CD4-positive, alpha-beta T cell (primary cell): ENCODE measurements around the gene CYP19A1. TPM values are rescaled to one million over a fixed set of nuclear protein-coding genes. Genes with fewer than 3 reads are reported as not detected.

Experiments
- ATAC-seq: fragments of 200-7000 bp; cut with Tn5 transposase; one replicate; pipeline ENCODE4 v1.10.0; 2022; ENCODE audit warnings: mild to moderate bottlenecking; ENCODE audit not compliant: poor library complexity
- CTCF ChIA-PET: fragments of 350-600 bp; sonication (Branson Sonifier 250); formaldehyde crosslinking; loops from one replicate; lab custom pipeline; 2021; ENCODE audit warnings: antibody characterized with exemption, inconsistent platforms; lab: Charles Lee
- POLR2A ChIA-PET: fragments of 350-600 bp; sonication (Branson Sonifier 250); formaldehyde crosslinking; loops from one replicate; lab custom pipeline; 2021; ENCODE audit warnings: antibody characterized with exemption, inconsistent platforms; lab: Charles Lee
- DNase-seq, 14 experiments: peaks; one replicate each; pipeline ENCODE4 v3.0.0-alpha.2; 2013 to 2020; ENCODE audit warnings: mixed read lengths in 2 of 14
- H3K27ac ChIP-seq, 2 donors: one replicate each; pipeline versions ENCODE4 v1.5.1 to v1.7.0; 2013; ENCODE audit warnings: low read length in 2 of 2, low read depth in 1 of 2, mild to moderate bottlenecking in 1 of 2
- H3K27me3 ChIP-seq, 2 experiments: 1 replicate in 1 of 2; 2 replicates in 1 of 2; pipeline versions ENCODE4 v1.6.1 to v1.7.0; 2013; ENCODE audit warnings: low read length in 2 of 2, control low read depth in 1 of 2, mild to moderate bottlenecking in 1 of 2, moderate library complexity in 1 of 2; ENCODE audit not compliant: insufficient read depth in 2 of 2, control insufficient read depth in 1 of 2
- H3K36me3 ChIP-seq: one replicate; pipeline ENCODE4 v1.6.1; 2013; ENCODE audit warnings: low read length, control low read depth; ENCODE audit not compliant: insufficient read depth
- H3K4me1 ChIP-seq: one replicate; pipeline ENCODE4 v1.6.1; 2013; ENCODE audit warnings: low read length, control low read depth; ENCODE audit not compliant: insufficient read depth
- H3K4me3 ChIP-seq: one replicate; pipeline ENCODE4 v1.5.1; 2013; ENCODE audit warnings: mild to moderate bottlenecking, low read length, moderate library complexity
- H3K9me3 ChIP-seq, 2 experiments: 1 replicate in 1 of 2; 2 replicates in 1 of 2; pipeline versions ENCODE4 v1.6.1 to v1.7.0; 2013; ENCODE audit warnings: low read length in 2 of 2, mild to moderate bottlenecking in 2 of 2, control low read depth in 1 of 2, moderate library complexity in 1 of 2; ENCODE audit not compliant: control insufficient read depth in 1 of 2, insufficient read depth in 1 of 2
- H3K27ac Mint-ChIP-seq: one replicate; pipeline ENCODE4 v1.8.0; 2020; ENCODE audit warnings: mixed read lengths
- H3K27me3 Mint-ChIP-seq: one replicate; pipeline ENCODE4 v1.8.0; 2021; ENCODE audit warnings: mixed read lengths
- H3K36me3 Mint-ChIP-seq: one replicate; pipeline ENCODE4 v1.8.0; 2021; ENCODE audit warnings: low read depth, mixed read lengths
- H3K4me1 Mint-ChIP-seq: one replicate; pipeline ENCODE4 v1.8.0; 2021; ENCODE audit warnings: low read depth, mixed read lengths
- H3K4me3 Mint-ChIP-seq: one replicate; pipeline ENCODE4 v1.8.0; 2020; ENCODE audit warnings: mild to moderate bottlenecking, mixed read lengths
- H3K9me3 Mint-ChIP-seq: one replicate; pipeline ENCODE4 v1.8.0; 2020; ENCODE audit warnings: mixed read lengths
- CTCF ChIP-seq: fragments of 200-600 bp; IDR thresholded peaks from one replicate; pipeline ENCODE4 v1.8.0; 2022; ENCODE audit warnings: antibody characterized with exemption, mild to moderate bottlenecking
- intact Hi-C, 2 experiments: fragments of 100-400 bp; cut with DNase I in 1 of 2; cut with micrococcal nuclease in 1 of 2; formaldehyde crosslinking; loops; one replicate each; pipeline versions ENCODE4 v1.15.1 to v1.9.0; 2023 to 2025; cut with DNase I, micrococcal nuclease
- total RNA-seq, 174 experiments: library from RNA in 2 of 174; stranded (reverse) in 2 of 174; gene quantifications; one replicate each; pipeline ENCODE4 v1.2.3 and lab custom pipeline; 2021 to 2026

Gene CYP19A1
- total RNA-seq, 2 experiments from 2014 or later: not detected

GRCh38 chr15:51277101-51277500, 61.3 kb downstream of the CYP19A1 start:
- ChIA-PET CTCF (no interaction called here), POLR2A (no interaction called here)
- no peaks in the 10 kb centered on the region for H3K36me3 Mint-ChIP-seq
- no peak overlapping the region for H3K4me3 Mint-ChIP-seq
- intact Hi-C loops: no loop called here
- H3K4me1 Mint-ChIP-seq: no peaks in the 10 kb centered on the region
- H3K27ac ChIP-seq: no peak overlapping the region
- ATAC-seq: no peak
- no peaks in the 10 kb centered on the region for H3K9me3 ChIP-seq
- peaks cover 36% of the 10 kb centered on the region for H3K27me3 Mint-ChIP-seq
- TF ChIP-seq CTCF: no peak
- no peak overlapping the region for H3K4me3 ChIP-seq
- no peak for DNase-seq
- peaks cover under 1 to 7% of the 10 kb centered on the region in 2 experiments for H3K27me3 ChIP-seq
- no peaks in the 10 kb centered on the region for H3K9me3 Mint-ChIP-seq
- H3K27ac Mint-ChIP-seq: no peak overlapping the region
- H3K36me3 ChIP-seq: no peaks in the 10 kb centered on the region
- no peaks in the 10 kb centered on the region for H3K4me1 ChIP-seq

- H3K27me3 Mint-ChIP-seq: peaks cover 36% of the 10 kb centered on the region
- no peaks in the 10 kb centered on the region for H3K36me3 Mint-ChIP-seq
- ATAC-seq (no peak), DNase-seq (no peak)
- ChIA-PET CTCF (no interaction called here), POLR2A (no interaction called here)
- H3K4me3 ChIP-seq: no peak overlapping the region
- peaks cover 7 to 10% of the 10 kb centered on the region in 2 experiments for H3K27me3 ChIP-seq
- H3K36me3 ChIP-seq: no peaks in the 10 kb centered on the region
- no peak overlapping the region for H3K4me3 Mint-ChIP-seq
- TF ChIP-seq CTCF: no peak
- H3K4me1 Mint-ChIP-seq: no peaks in the 10 kb centered on the region
- H3K27ac Mint-ChIP-seq: no peak overlapping the region
- H3K4me1 ChIP-seq: no peaks in the 10 kb centered on the region
- H3K9me3 ChIP-seq: no peaks in the 10 kb centered on the region
- H3K27ac ChIP-seq: no peak overlapping the region
- H3K9me3 Mint-ChIP-seq: no peaks in the 10 kb centered on the region
- intact Hi-C loops: no loop called here
These were observed 63.4 kb downstream of the CYP19A1 start for GRCh38 chr15:51274956-51275355.

- CTCF ChIA-PET: no interaction called here
- H3K4me3 ChIP-seq: no peak overlapping the region
- H3K27ac Mint-ChIP-seq: no peak overlapping the region
- intact Hi-C loops: no loop called here
- H3K4me3 Mint-ChIP-seq: no peak overlapping the region
- no peaks in the 10 kb centered on the region for H3K36me3 Mint-ChIP-seq
- no peaks in the 10 kb centered on the region for H3K9me3 Mint-ChIP-seq
- H3K27me3 Mint-ChIP-seq: peaks cover 21% of the 10 kb centered on the region
- H3K27ac ChIP-seq: no peak overlapping the region
- ATAC-seq (no peak), DNase-seq (no peak)
- peaks cover 5% of the 10 kb centered on the region for H3K4me1 Mint-ChIP-seq
- POLR2A ChIA-PET: no interaction called here
- H3K9me3 ChIP-seq: no peaks in the 10 kb centered on the region
- no peaks in the 10 kb centered on the region for H3K36me3 ChIP-seq
- H3K4me1 ChIP-seq: peaks cover 3% of the 10 kb centered on the region
- H3K27me3 ChIP-seq: peaks cover 27 to 35% of the 10 kb centered on the region in 2 experiments
- TF ChIP-seq CTCF: no peak
These were observed 67.7 kb downstream of the CYP19A1 start for GRCh38 chr15:51270706-51271105.
